GM12891 (cell line): ENCODE measurements around the gene LIMD2.

Source experiments
- POLR2A ChIP-seq: IDR thresholded peaks from 2 replicates; pipeline ENCODE4 v1.6.1; 2011; ENCODE audit warnings: low read depth, low read length, control low read depth
- POLR2AphosphoS5 ChIP-seq: IDR thresholded peaks from 2 replicates; pipeline ENCODE4 v1.6.1; 2011; ENCODE audit warnings: low read depth, low read length, control low read depth
- TAF1 ChIP-seq: IDR thresholded peaks from 2 replicates; pipeline ENCODE4 v1.6.1; 2011; ENCODE audit warnings: low read depth, low read length, control low read depth

DNA sequence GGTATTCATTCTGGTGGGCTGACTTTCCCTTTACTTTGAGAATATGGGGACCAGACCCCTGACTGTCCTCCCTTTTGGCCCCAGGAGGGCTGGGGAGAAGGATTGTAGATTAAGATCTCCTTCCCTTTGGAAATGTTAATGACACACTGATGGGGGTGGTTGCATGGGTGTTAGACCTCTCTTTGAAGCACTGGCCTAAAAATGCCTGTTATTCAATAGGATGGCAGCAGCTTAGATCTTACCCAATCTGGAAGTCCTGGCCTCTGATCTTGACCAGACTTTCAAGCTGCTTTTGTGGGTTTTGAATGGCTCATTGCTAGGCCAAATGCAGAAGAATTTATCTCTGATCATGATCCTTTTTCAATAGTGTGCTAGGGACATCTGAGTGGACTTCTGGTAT, 52.0 kb downstream of the LIMD2 start:
- no peak for TF ChIP-seq POLR2A
- TF ChIP-seq TAF1, result no peak
- no peak for TF ChIP-seq POLR2AphosphoS5
